MG63 (cell line): ENCODE data around the gene HPRT1. TPM values are rescaled to one million over a fixed set of nuclear protein-coding genes. Genes with fewer than 3 reads are reported as not detected.
"Not testable (repeated sequence)": the region's sequence is repeated elsewhere in the genome, so short reads cannot be mapped to it uniquely, and the experiment has no call there.

Experiments
- DNase-seq: peaks from one replicate; pipeline ENCODE4 v3.0.0-alpha.2; 2020
- H3K27me3 ChIP-seq: fragments of 250-450 bp; sonication (Bioruptor Pico); 2 replicates; pipeline ENCODE4 v1.5.1; 2020; ENCODE audit warnings: mild to moderate bottlenecking, moderate library complexity
- H3K36me3 ChIP-seq: fragments of 250-450 bp; sonication (Bioruptor Pico); 2 replicates; pipeline ENCODE4 v1.5.1; 2020; ENCODE audit warnings: mild to moderate bottlenecking, moderate library complexity
- H3K4me3 ChIP-seq: fragments of 250-450 bp; sonication (Bioruptor Pico); 2 replicates; pipeline ENCODE4 v1.5.1; 2020; ENCODE audit warnings: mild to moderate bottlenecking, moderate library complexity
- H3K9me3 ChIP-seq: fragments of 250-450 bp; sonication (Bioruptor Pico); 2 replicates; pipeline ENCODE4 v1.5.1; 2020; ENCODE audit warnings: mild to moderate bottlenecking, moderate library complexity
- total RNA-seq: library from RNA; depleted of rRNA; stranded (reverse); fragments of >200 nt; shearing (Covaris generic); gene quantifications from 2 replicates; pipeline ENCODE4 v1.2.3, GENCODE V29; 2014; ENCODE audit warnings: low replicate concordance

HPRT1 gene
- total RNA-seq, 1 experiment from 2014 or later: 49.7 TPM

GRCh38 chrX:134461437-134461836 is 1.5 kb downstream of the HPRT1 start:
- no peaks in the 10 kb centered on the region; the same call in 1 of the 2 replicates for H3K36me3 ChIP-seq
- no peaks in the 10 kb centered on the region for H3K27me3 ChIP-seq
- peak overlapping the region; percentile 59 for H3K4me3 ChIP-seq
- DNase-seq: no peak
- no peaks in the 10 kb centered on the region for H3K9me3 ChIP-seq

DNA sequence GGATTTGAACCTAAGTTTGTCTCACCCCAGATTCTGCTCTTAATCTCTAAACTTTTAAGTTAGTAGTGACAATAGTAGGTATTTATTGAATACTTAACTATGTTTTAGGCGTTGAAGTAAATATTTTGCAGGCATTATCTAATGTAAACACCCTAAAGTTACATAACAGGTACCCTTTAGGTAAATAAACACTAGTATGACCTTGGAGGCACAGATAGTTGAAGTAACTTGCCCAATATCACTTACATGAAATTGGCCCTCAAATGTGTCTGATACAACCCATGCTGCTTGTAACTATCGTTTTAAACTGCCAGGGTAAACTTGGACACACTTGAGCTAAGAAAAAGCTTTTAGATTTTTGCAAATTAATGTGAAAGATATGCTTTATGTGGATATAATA is 3.0 kb downstream of the HPRT1 start:
- no peaks in the 10 kb centered on the region; the same call in 1 of the 2 replicates for H3K36me3 ChIP-seq
- H3K27me3 ChIP-seq: no peaks in the 10 kb centered on the region
- DNase-seq: no peak
- H3K9me3 ChIP-seq: no peaks in the 10 kb centered on the region
- no peak overlapping the region for H3K4me3 ChIP-seq

DNA sequence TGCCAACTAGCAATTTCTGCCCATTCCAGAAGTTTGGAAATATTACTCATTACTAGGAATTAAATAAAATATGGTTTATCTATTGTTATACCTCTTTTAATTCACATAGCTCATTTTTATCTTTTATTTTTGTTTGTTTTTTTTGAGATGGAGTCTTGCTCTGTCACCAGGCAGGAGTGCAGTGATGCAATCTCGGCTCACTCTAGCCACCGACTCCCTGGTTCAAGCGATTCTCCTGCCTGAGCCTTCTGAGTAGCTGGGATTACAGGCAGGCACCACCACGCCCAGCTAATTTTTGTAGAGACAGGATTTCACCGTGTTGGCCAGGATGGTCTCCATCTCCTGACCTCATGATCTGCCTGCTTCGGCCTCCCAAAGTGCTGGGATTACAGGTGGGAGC is 4.5 kb downstream of the HPRT1 start:
- not testable (repeated sequence) for DNase-seq, H3K9me3 ChIP-seq, H3K4me3 ChIP-seq, H3K27me3 ChIP-seq, H3K36me3 ChIP-seq

GRCh38 chrX:134469486-134469885 is 9.5 kb downstream of the HPRT1 start:
- H3K27me3 ChIP-seq: no peaks in the 10 kb centered on the region
- peak; percentile 12 for DNase-seq
- H3K9me3 ChIP-seq: no peaks in the 10 kb centered on the region

DNA sequence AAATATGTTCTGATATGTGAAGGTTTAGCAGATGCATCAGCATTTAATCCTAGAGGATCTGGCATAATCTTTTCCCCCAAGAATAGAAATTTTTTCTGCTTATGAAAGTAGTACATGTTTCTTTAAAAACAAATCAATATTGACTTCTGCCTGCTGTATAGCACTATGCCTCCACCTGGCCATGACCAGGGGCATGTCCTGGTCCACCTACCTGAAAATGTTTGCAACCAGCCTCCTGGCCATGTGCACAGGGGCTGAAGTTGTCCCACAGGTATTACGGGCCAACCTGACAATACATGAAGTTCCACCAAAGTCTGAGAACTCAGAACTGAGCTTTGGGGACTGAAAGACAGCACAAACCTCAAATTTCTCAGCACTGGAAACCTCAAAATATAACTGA is 10.0 kb downstream of the HPRT1 start:
- no peaks in the 10 kb centered on the region for H3K9me3 ChIP-seq
- no peak for DNase-seq
- H3K36me3 ChIP-seq: peaks cover 2% of the 10 kb centered on the region
- no peaks in the 10 kb centered on the region for H3K27me3 ChIP-seq
- H3K4me3 ChIP-seq: no peak overlapping the region

More at GRCh38 chrX:134469486-134469885, 9.5 kb downstream of the HPRT1 start:
- peaks cover 2% of the 10 kb centered on the region; the same call in 1 of the 2 replicates for H3K36me3 ChIP-seq
- no peak overlapping the region for H3K4me3 ChIP-seq

DNA sequence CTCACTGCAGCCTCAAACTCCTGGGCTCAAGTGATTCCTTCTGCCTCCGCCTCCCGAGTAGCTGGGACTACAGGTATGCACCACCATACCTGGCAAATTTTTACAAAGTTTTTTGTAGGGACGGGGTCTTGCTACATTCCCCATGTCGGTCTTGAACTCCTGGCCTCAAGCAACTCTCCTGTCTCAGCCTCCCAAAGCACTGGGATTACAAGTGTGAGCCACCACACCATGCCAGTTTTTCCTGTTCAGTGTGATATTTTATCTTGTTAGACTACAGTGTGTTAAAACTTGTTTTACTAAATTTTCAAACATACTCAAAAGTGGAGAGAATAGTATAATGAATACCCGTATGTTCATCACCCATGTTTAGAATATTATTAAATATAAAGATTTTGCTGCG is 12.1 kb downstream of the HPRT1 start:
- no peak overlapping the region for H3K4me3 ChIP-seq
- no peak for DNase-seq
- H3K27me3 ChIP-seq: no peaks in the 10 kb centered on the region
- peaks cover 11% of the 10 kb centered on the region for H3K36me3 ChIP-seq
- H3K9me3 ChIP-seq: no peaks in the 10 kb centered on the region

GRCh38 chrX:134476284-134476683 is 16.3 kb downstream of the HPRT1 start:
- Histone ChIP-seq H3K9me3 (no peaks in the 10 kb centered on the region), H3K27me3 (no peaks in the 10 kb centered on the region), H3K4me3 (no peak overlapping the region), H3K36me3 (peaks cover 9% of the 10 kb centered on the region)
- no peak for DNase-seq

- Histone ChIP-seq H3K27me3 (no peaks in the 10 kb centered on the region), H3K4me3 (no peak overlapping the region), H3K36me3 (peaks cover 9% of the 10 kb centered on the region), H3K9me3 (no peaks in the 10 kb centered on the region)
- DNase-seq: no peak
These were observed 18.4 kb downstream of the HPRT1 start for GRCh38 chrX:134478374-134478773.

GRCh38 chrX:134480061-134480460 is 20.1 kb downstream of the HPRT1 start:
- H3K27me3 ChIP-seq: no peaks in the 10 kb centered on the region
- no peak overlapping the region for H3K4me3 ChIP-seq
- no peaks in the 10 kb centered on the region for H3K9me3 ChIP-seq
- no peak for DNase-seq
- H3K36me3 ChIP-seq: peaks cover 9% of the 10 kb centered on the region

DNA sequence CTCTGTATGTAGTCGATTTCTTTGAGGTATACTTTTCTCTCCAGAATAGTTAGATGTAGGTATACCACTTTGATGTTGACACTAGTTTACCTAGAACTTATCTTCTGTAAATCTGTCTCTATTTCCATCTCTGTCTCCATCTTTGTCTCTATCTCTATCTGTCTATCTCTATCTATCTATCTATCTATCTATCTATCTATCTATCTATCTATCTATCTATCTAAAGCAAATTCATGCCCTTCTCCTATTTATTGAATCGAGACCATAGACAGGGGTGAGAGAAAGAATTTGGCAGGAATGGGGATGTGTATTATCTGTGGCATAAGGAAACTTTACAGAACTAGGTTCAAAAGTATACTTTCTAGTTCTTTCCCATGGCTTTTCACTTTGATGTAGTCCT is 21.4 kb downstream of the HPRT1 start:
- no peaks in the 10 kb centered on the region for H3K9me3 ChIP-seq
- peaks cover 2% of the 10 kb centered on the region for H3K36me3 ChIP-seq
- no peak overlapping the region for H3K4me3 ChIP-seq
- no peaks in the 10 kb centered on the region for H3K27me3 ChIP-seq
- no peak for DNase-seq

GRCh38 chrX:134482371-134482770 is 22.4 kb downstream of the HPRT1 start:
- Histone ChIP-seq H3K4me3 (no peak overlapping the region), H3K36me3 (no peaks in the 10 kb centered on the region; the same call in 1 of the 2 replicates), H3K9me3 (no peaks in the 10 kb centered on the region), H3K27me3 (no peaks in the 10 kb centered on the region)
- no peak for DNase-seq

- Histone ChIP-seq H3K9me3 (no peaks in the 10 kb centered on the region), H3K27me3 (no peaks in the 10 kb centered on the region), H3K36me3 (no peaks in the 10 kb centered on the region; the same call in 1 of the 2 replicates), H3K4me3 (no peak overlapping the region)
- DNase-seq: no peak
These were observed 24.1 kb downstream of the HPRT1 start for GRCh38 chrX:134484039-134484438.

DNA sequence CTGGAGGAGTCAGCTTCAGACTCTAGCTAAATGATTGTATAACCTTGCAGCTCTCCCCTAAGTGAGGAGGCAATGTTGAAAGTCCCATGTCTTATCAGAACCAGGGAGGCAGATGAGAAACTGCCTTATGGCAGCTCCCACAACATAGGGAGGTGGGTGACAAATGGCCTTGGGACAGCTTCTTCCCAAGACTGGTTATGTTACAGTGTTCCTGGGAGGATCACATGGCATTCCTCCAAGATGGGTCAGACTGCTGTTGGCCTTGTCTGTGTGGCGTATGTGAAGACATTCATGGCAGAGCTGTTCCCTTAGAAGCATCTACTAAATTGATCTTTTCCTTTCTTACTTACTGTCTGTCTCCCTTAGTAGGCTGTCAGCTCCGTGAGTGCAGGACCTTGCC is 42.0 kb downstream of the HPRT1 start:
- no peak for DNase-seq
- no peak overlapping the region for H3K4me3 ChIP-seq
- no peaks in the 10 kb centered on the region; the same call in 1 of the 2 replicates for H3K36me3 ChIP-seq
- H3K27me3 ChIP-seq: no peaks in the 10 kb centered on the region
- H3K9me3 ChIP-seq: no peaks in the 10 kb centered on the region

- no peaks in the 10 kb centered on the region; the same call in 1 of the 2 replicates for H3K36me3 ChIP-seq
- no peak for DNase-seq
- H3K4me3 ChIP-seq: no peak overlapping the region
- no peaks in the 10 kb centered on the region for H3K27me3 ChIP-seq
- no peaks in the 10 kb centered on the region for H3K9me3 ChIP-seq
These were observed 42.7 kb downstream of the HPRT1 start for GRCh38 chrX:134502686-134503085.

GRCh38 chrX:134512566-134512965 is 52.6 kb downstream of the HPRT1 start:
- DNase-seq: peak; percentile 61
- H3K36me3 ChIP-seq: no peaks in the 10 kb centered on the region; the same call in 1 of the 2 replicates
- H3K9me3 ChIP-seq: no peaks in the 10 kb centered on the region
- H3K4me3 ChIP-seq: no peak overlapping the region
- no peaks in the 10 kb centered on the region for H3K27me3 ChIP-seq

GRCh38 chrX:134513091-134513490 is 53.1 kb downstream of the HPRT1 start:
- H3K36me3 ChIP-seq: no peaks in the 10 kb centered on the region; the same call in 1 of the 2 replicates
- no peak overlapping the region for H3K4me3 ChIP-seq
- no peaks in the 10 kb centered on the region for H3K27me3 ChIP-seq
- H3K9me3 ChIP-seq: no peaks in the 10 kb centered on the region
- DNase-seq: peak; percentile 17

DNA sequence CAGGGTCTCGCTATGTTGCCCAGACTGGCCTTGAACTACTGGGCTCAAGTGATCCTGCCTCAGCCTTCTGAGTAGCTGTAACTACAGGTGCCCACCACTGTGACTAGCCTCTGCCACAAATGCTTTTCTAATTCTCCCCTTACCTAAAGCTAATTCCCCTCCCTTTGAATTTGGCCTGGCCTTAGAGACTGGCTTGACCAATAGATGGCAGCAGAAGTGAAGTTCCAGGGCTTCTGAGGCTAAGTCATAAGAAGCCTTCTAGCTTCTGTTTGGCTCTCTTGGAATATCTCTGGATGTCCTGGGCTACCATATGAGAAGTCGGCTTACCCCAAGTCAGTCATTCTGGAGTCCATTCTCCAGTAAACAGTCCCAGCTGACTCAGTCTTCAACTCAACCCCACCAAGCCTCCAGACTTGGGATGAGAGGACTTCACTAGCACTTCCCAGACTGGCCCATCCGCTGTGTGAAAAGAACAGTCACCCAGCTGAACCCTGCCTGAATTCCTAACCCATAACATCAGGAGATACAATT is 61.0 kb downstream of the HPRT1 start:
- peak; percentile 26 for DNase-seq

DNA sequence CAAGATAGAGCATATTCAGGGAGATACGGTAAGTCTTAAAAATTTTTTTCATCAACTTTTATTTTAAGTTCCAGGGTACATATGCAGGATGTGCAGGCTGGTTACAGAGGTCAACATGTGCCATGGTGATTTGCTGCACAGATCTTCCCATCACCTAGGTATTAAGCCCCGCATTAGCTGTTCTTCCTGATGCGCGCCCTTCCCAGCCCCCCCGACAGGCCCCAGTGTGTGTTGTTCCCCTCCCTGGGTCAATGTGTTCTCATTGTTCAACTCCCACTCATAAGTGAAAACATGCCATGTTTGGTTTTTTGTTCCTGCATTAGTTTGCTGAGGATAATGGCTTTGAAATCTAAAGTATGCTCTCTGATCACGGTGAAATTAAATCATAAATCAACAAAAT is 64.2 kb downstream of the HPRT1 start:
- H3K4me3 ChIP-seq: no peak overlapping the region
- H3K27me3 ChIP-seq: no peaks in the 10 kb centered on the region
- no peak for DNase-seq
- H3K36me3 ChIP-seq: no peaks in the 10 kb centered on the region
- H3K9me3 ChIP-seq: no peaks in the 10 kb centered on the region

More for the DNA sequence above, 61.0 kb downstream of the HPRT1 start:
- no peaks in the 10 kb centered on the region for H3K36me3 ChIP-seq
- H3K9me3 ChIP-seq: no peaks in the 10 kb centered on the region
- no peak overlapping the region for H3K4me3 ChIP-seq
- no peaks in the 10 kb centered on the region for H3K27me3 ChIP-seq
